GM12878 (cell line): ENCODE data around the gene SOX14.

ENCODE experiments used
- ATF7 ChIP-seq: fragments of 450-650 bp; IDR thresholded peaks from 2 replicates; pipeline ENCODE4 v1.6.1; 2016; ENCODE audit warnings: low read depth, mild to moderate bottlenecking
- BCL11A ChIP-seq: IDR thresholded peaks from 2 replicates; pipeline ENCODE4 v1.6.1; 2011; ENCODE audit warnings: low read depth, low read length
- CTCF ChIP-seq, 3 experiments: IDR thresholded peaks in 2 of 3; conservative IDR thresholded peaks in 1 of 3; 2 replicates each; pipeline ENCODE4 v1.5.1; 2011; ENCODE audit warnings: low read depth in 3 of 3, low read length in 3 of 3, mild to moderate bottlenecking in 3 of 3, control low read depth in 2 of 3, moderate library complexity in 2 of 3, inconsistent platforms in 1 of 3, mixed read lengths in 1 of 3; ENCODE audit not compliant: control insufficient read depth in 2 of 3, insufficient read depth in 1 of 3; ENCODE audit errors: extremely low read depth in 1 of 3
- DPF2 ChIP-seq: fragments of 450-650 bp; IDR thresholded peaks from 2 replicates; pipeline ENCODE4 v1.6.1; 2017; ENCODE audit warnings: mild to moderate bottlenecking
- EP300 ChIP-seq, 2 experiments: fragments of 150-350 bp in 1 of 2; IDR thresholded peaks; 2 replicates each; pipeline ENCODE4 v1.6.1; 2011 to 2012; ENCODE audit warnings: low read depth in 2 of 2, low read length in 2 of 2, borderline replicate concordance in 1 of 2, improper control_type of control experiment in 1 of 2, inconsistent platforms in 1 of 2; ENCODE audit not compliant: control insufficient read depth in 1 of 2
- FOXK2 ChIP-seq: fragments of 450-650 bp; IDR thresholded peaks from 2 replicates; pipeline ENCODE4 v1.6.1; 2017; ENCODE audit warnings: mild to moderate bottlenecking, moderate library complexity
- MEF2A ChIP-seq: IDR thresholded peaks from 2 replicates; pipeline ENCODE4 v1.6.1; 2011; ENCODE audit warnings: low read depth, mild to moderate bottlenecking, low read length, moderate library complexity; ENCODE audit not compliant: insufficient read depth
- POLR2A ChIP-seq: IDR thresholded peaks from 2 replicates; pipeline ENCODE4 v1.6.1; 2011; ENCODE audit warnings: low read depth, mild to moderate bottlenecking, low read length
- POLR2AphosphoS5 ChIP-seq: IDR thresholded peaks from 2 replicates; pipeline ENCODE4 v1.6.1; 2011; ENCODE audit warnings: mild to moderate bottlenecking, low read length, inconsistent platforms
- TAF1 ChIP-seq: IDR thresholded peaks from 2 replicates; pipeline ENCODE4 v1.6.1; 2011; ENCODE audit warnings: mild to moderate bottlenecking, low read depth, low read length, borderline replicate concordance
- ZBTB11 ChIP-seq: fragments of 450-650 bp; formaldehyde crosslinking; IDR thresholded peaks from 2 replicates; pipeline ENCODE4 v1.5.0; 2022; ENCODE audit warnings: mild to moderate bottlenecking, missing genetic modification characterization

GRCh38 chr3:137737208-137737607, 26.9 kb upstream of the SOX14 start:
- no peak for TF ChIP-seq CTCF (IDR thresholded peaks at IDR 0.05 in 2 of 3, conservative IDR thresholded peaks at IDR 0.05 in 1 of 3; ENCODE audit: control insufficient read depth in 2 of 3, extremely low read depth in 1 of 3, insufficient read depth in 1 of 3, low read depth in 3 of 3, low read length in 3 of 3)
- no peak for TF ChIP-seq MEF2A
- no peak for TF ChIP-seq ZBTB11 (CRISPR knock-in tag)
- no peak for TF ChIP-seq POLR2AphosphoS5
- TF ChIP-seq EP300 (IDR thresholded peaks at IDR 0.05; ENCODE audit: borderline replicate concordance in 1 of 2, control insufficient read depth in 1 of 2, low read depth in 2 of 2, low read length in 2 of 2) = no peak
- no peak for TF ChIP-seq ATF7
- no peak for TF ChIP-seq BCL11A
- no peak for TF ChIP-seq TAF1
- no peak for TF ChIP-seq POLR2A
- TF ChIP-seq FOXK2 = no peak
- no peak for TF ChIP-seq DPF2
